ENCODE measurements around the gene CX3CL1. TPM values are rescaled to one million over a fixed set of nuclear protein-coding genes. Genes with fewer than 3 reads are reported as not detected.
"Not testable (repeated sequence)": the region's sequence is repeated elsewhere in the genome, so short reads cannot be mapped to it uniquely, and the experiment has no call there.

The CX3CL1 gene
- 10 to 100 TPM; 30.3 to 40.4 (median 30.9) TPM for polyA plus RNA-seq (ENCODE audit: insufficient read length in 4 of 4)

- peak; percentile 60 to 85 (median 80) for DNase-seq (ENCODE audit: low read depth in 4 of 4, low spot score in 3 of 4)
Observed at GRCh38 chr16:57372372-57373116, at the start of gene CX3CL1. Gene CX3CL1 (plus strand): TSS chr16:57372490. CDS start chr16:57372569, 79 bp downstream.

GRCh38 chr16:57324749-57325148 lies 47.5 kb upstream of the CX3CL1 start:
- no peak for DNase-seq (ENCODE audit: low read depth in 4 of 4, low spot score in 3 of 4)

- DNase-seq (ENCODE audit: low read depth in 4 of 4, low spot score in 3 of 4), result no peak
Observed at GRCh38 chr16:57325458-57325857, 46.8 kb upstream of the CX3CL1 start.

GRCh38 chr16:57329718-57330327 lies 42.5 kb upstream of the CX3CL1 start:
- DNase-seq (ENCODE audit: low read depth in 4 of 4, low spot score in 3 of 4), result no peak

- DNase-seq (ENCODE audit: low read depth in 4 of 4, low spot score in 3 of 4), result no peak
Observed at GRCh38 chr16:57331355-57331754, 40.9 kb upstream of the CX3CL1 start.

- no peak for DNase-seq (ENCODE audit: low read depth in 4 of 4, low spot score in 3 of 4)
Observed at GRCh38 chr16:57333402-57333801, 38.9 kb upstream of the CX3CL1 start.

GRCh38 chr16:57335366-57335765 lies 36.9 kb upstream of the CX3CL1 start:
- DNase-seq (ENCODE audit: low read depth in 4 of 4, low spot score in 3 of 4), result no peak

- DNase-seq (ENCODE audit: low read depth in 4 of 4, low spot score in 3 of 4), result no peak
Observed at GRCh38 chr16:57341062-57341440, 31.2 kb upstream of the CX3CL1 start.

GRCh38 chr16:57341441-57342303 lies 30.6 kb upstream of the CX3CL1 start:
- no peak for DNase-seq (ENCODE audit: low read depth in 4 of 4, low spot score in 3 of 4)

GRCh38 chr16:57342606-57343005 lies 29.7 kb upstream of the CX3CL1 start:
- not testable (repeated sequence) for DNase-seq (ENCODE audit: low read depth in 4 of 4, low spot score in 3 of 4)

GRCh38 chr16:57343221-57343620 lies 29.1 kb upstream of the CX3CL1 start:
- no peak for DNase-seq (ENCODE audit: low read depth in 4 of 4, low spot score in 3 of 4)

- not testable (repeated sequence) for DNase-seq (ENCODE audit: low read depth in 4 of 4, low spot score in 3 of 4)
Observed at GRCh38 chr16:57344094-57344493, 28.2 kb upstream of the CX3CL1 start.

GRCh38 chr16:57345021-57345420 lies 27.3 kb upstream of the CX3CL1 start:
- DNase-seq (ENCODE audit: low read depth in 4 of 4, low spot score in 3 of 4), result no peak

GRCh38 chr16:57345666-57346204 lies 26.6 kb upstream of the CX3CL1 start:
- no peak for DNase-seq (ENCODE audit: low read depth in 4 of 4, low spot score in 3 of 4)

GRCh38 chr16:57347858-57348257 lies 24.4 kb upstream of the CX3CL1 start:
- no peak for DNase-seq (ENCODE audit: low read depth in 4 of 4, low spot score in 3 of 4)

- no peak for DNase-seq (ENCODE audit: low read depth in 4 of 4, low spot score in 3 of 4)
Observed at GRCh38 chr16:57348327-57348726, 24.0 kb upstream of the CX3CL1 start.

GRCh38 chr16:57349212-57350031 lies 22.9 kb upstream of the CX3CL1 start:
- no peak for DNase-seq (ENCODE audit: low read depth in 4 of 4, low spot score in 3 of 4)

- DNase-seq (ENCODE audit: low read depth in 4 of 4, low spot score in 3 of 4), result no peak
Observed at GRCh38 chr16:57352636-57353047, 19.6 kb upstream of the CX3CL1 start.

- no peak for DNase-seq (ENCODE audit: low read depth in 4 of 4, low spot score in 3 of 4)
Observed at GRCh38 chr16:57354311-57354710, 18.0 kb upstream of the CX3CL1 start.

- no peak for DNase-seq (ENCODE audit: low read depth in 4 of 4, low spot score in 3 of 4)
Observed at GRCh38 chr16:57355898-57356414, 16.3 kb upstream of the CX3CL1 start.

Data from right renal pelvis (tissue), 4 donors.